OCI-LY1 (cell line): ENCODE results near the gene PGLYRP1.

ENCODE experiments used
- H2AFZ ChIP-seq: fragments of 200-600 bp; sonication (generic), shearing (Covaris generic); 2 replicates; pipeline ENCODE4 v1.6.0; 2014; ENCODE audit warnings: antibody characterized with exemption, mild to moderate bottlenecking, low read length
- H3F3A ChIP-seq: fragments of 200-600 bp; sonication (generic), shearing (Covaris generic); 2 replicates; pipeline ENCODE4 v1.6.0; 2014; ENCODE audit warnings: mild to moderate bottlenecking, antibody characterized with exemption, low read length, moderate library complexity; ENCODE audit not compliant: insufficient read depth
- H3K27ac ChIP-seq: fragments of 200-600 bp; sonication (generic); 2 replicates; pipeline ENCODE4 v1.5.1; 2014; ENCODE audit warnings: low read length, mixed run types, mild to moderate bottlenecking, low read depth; ENCODE audit not compliant: poor library complexity, severe bottlenecking
- H3K27me3 ChIP-seq: fragments of 200-600 bp; sonication (generic); 2 replicates; pipeline ENCODE4 v1.6.0; 2014; ENCODE audit warnings: antibody characterized with exemption, mild to moderate bottlenecking, low read length, moderate library complexity; ENCODE audit not compliant: insufficient read depth
- H3K36me3 ChIP-seq: fragments of 200-600 bp; sonication (generic); 2 replicates; pipeline ENCODE4 v1.6.1; 2014; ENCODE audit warnings: mild to moderate bottlenecking, antibody characterized with exemption, low read length, moderate library complexity, mixed read lengths; ENCODE audit not compliant: insufficient read depth
- H3K4me1 ChIP-seq: fragments of 200-600 bp; sonication (generic); 2 replicates; pipeline ENCODE4 v1.5.1; 2014; ENCODE audit warnings: mild to moderate bottlenecking, low read length, moderate library complexity; ENCODE audit not compliant: insufficient read depth, severe bottlenecking
- H3K4me2 ChIP-seq: fragments of 200-600 bp; sonication (generic), shearing (Covaris generic); 2 replicates; pipeline ENCODE4 v1.6.1; 2014; ENCODE audit warnings: low read length
- H3K4me3 ChIP-seq: fragments of 200-600 bp; sonication (generic); 2 replicates; pipeline ENCODE4 v1.5.1; 2014; ENCODE audit warnings: low read length, low read depth, mild to moderate bottlenecking, mixed read lengths; ENCODE audit not compliant: poor library complexity, severe bottlenecking
- H3K79me2 ChIP-seq: fragments of 200-600 bp; shearing (Covaris generic); 2 replicates; pipeline ENCODE4 v1.6.1; 2016; ENCODE audit warnings: mixed run types, low read length, mixed read lengths; ENCODE audit not compliant: insufficient read depth
- H3K9ac ChIP-seq: fragments of 200-600 bp; sonication (generic), shearing (Covaris generic); 2 replicates; pipeline ENCODE4 v1.6.1; 2014; ENCODE audit warnings: mild to moderate bottlenecking, low read length, mixed read lengths
- H3K9me2 ChIP-seq: fragments of 200-600 bp; sonication (generic), shearing (Covaris generic); 2 replicates; pipeline ENCODE4 v1.6.1; 2014; ENCODE audit warnings: low read depth, mild to moderate bottlenecking, low read length, mixed read lengths
- H3K9me3 ChIP-seq: fragments of 200-600 bp; shearing (Covaris generic); 2 replicates; pipeline ENCODE4 v1.6.1; 2014; ENCODE audit warnings: low read length, mixed read lengths
- H4K20me1 ChIP-seq: fragments of 200-600 bp; sonication (generic), shearing (Covaris generic); 2 replicates; pipeline ENCODE4 v1.6.0; 2016; ENCODE audit warnings: mild to moderate bottlenecking, low read length; ENCODE audit not compliant: insufficient read depth
- EZH2 ChIP-seq: fragments of 200-600 bp; sonication (generic), shearing (Covaris generic); IDR thresholded peaks from 2 replicates; pipeline ENCODE4 v1.8.0; 2017; ENCODE audit warnings: borderline replicate concordance, mixed run types, mild to moderate bottlenecking, antibody characterized with exemption, low read length, moderate library complexity, mixed read lengths
- TF ChIP-seq, protein P1 (sequence below): fragments of 200-600 bp; sonication (generic), shearing (Covaris generic); IDR thresholded peaks from 2 replicates; pipeline ENCODE4 v1.5.1; 2017; ENCODE audit warnings: mild to moderate bottlenecking, antibody characterized with exemption, low read length, moderate library complexity, mixed read lengths

Gene PGLYRP1

DNA sequence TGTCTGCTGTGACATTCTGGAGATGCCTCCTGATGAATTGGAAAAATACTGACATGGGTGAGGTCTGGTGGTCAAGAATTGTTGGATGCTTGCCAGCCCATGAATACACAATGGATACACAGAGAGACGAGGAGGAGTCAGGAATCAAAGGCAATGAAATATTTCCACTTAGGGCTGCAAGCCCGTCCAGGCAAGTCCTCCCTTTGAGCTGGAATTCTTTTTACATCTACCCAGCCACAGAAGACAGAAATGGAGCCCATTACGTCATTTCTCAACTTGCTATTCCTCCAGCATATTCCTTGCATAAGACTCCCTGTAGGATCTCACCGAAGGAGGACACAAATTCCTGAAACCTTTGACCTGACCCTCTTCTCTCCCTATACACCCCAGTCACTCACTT lies 33.7 kb upstream of the PGLYRP1 start:
- Histone ChIP-seq H3K27me3 (no peaks in the 10 kb centered on the region; the same call in 1 of the 2 replicates), H3K4me2 (no peak overlapping the region), H3K9me3 (peaks cover 8% of the 10 kb centered on the region; the same call in 1 of the 2 replicates), H3K36me3 (no peaks in the 10 kb centered on the region), H4K20me1 (no peaks in the 10 kb centered on the region), H3F3A (no peaks in the 10 kb centered on the region), H2AFZ (no peak overlapping the region), H3K4me1 (no peaks in the 10 kb centered on the region), H3K4me3 (no peak overlapping the region), H3K9me2 (no peaks in the 10 kb centered on the region), H3K27ac (no peak overlapping the region), H3K79me2 (no peaks in the 10 kb centered on the region), H3K9ac (no peak overlapping the region)
- TF ChIP-seq, protein P1, sequence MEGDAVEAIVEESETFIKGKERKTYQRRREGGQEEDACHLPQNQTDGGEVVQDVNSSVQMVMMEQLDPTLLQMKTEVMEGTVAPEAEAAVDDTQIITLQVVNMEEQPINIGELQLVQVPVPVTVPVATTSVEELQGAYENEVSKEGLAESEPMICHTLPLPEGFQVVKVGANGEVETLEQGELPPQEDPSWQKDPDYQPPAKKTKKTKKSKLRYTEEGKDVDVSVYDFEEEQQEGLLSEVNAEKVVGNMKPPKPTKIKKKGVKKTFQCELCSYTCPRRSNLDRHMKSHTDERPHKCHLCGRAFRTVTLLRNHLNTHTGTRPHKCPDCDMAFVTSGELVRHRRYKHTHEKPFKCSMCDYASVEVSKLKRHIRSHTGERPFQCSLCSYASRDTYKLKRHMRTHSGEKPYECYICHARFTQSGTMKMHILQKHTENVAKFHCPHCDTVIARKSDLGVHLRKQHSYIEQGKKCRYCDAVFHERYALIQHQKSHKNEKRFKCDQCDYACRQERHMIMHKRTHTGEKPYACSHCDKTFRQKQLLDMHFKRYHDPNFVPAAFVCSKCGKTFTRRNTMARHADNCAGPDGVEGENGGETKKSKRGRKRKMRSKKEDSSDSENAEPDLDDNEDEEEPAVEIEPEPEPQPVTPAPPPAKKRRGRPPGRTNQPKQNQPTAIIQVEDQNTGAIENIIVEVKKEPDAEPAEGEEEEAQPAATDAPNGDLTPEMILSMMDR: no peak
- TF ChIP-seq EZH2: no peak

DNA sequence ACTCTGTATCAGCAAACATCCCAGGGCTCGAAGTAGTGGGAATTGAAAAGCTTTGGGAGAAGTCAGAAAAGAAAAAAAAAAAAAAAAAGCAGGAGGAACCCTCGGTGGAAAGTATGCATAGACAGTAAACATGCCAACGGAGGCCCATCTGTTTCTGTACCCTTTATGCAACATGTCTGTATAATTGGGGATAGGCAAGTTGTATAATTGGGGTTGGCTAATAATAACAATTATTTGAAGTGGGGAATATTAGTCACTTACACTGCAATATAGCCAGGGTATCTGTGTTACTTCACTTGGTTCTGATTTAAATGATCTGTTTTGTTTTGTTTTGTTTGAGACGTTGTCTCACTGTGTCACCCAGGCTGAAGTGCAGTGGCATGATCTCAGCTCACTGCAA lies 30.0 kb upstream of the PGLYRP1 start:
- Histone ChIP-seq H3K9me2 (no peaks in the 10 kb centered on the region), H3K4me1 (no peaks in the 10 kb centered on the region), H3K36me3 (no peaks in the 10 kb centered on the region), H3K27ac (no peak overlapping the region), H3K79me2 (no peaks in the 10 kb centered on the region), H3K4me3 (no peak overlapping the region), H3K9me3 (0 out of 2 replicates have a peak, but pooled peaks cover 3% of the 10 kb centered on the region), H4K20me1 (no peaks in the 10 kb centered on the region), H2AFZ (no peak overlapping the region), H3K4me2 (no peak overlapping the region), H3K9ac (no peak overlapping the region), H3F3A (no peaks in the 10 kb centered on the region), H3K27me3 (no peaks in the 10 kb centered on the region)
- TF ChIP-seq, protein P1: no peak
- no peak for TF ChIP-seq EZH2

GRCh38 chr19:46049597-46049996 lies 26.7 kb upstream of the PGLYRP1 start:
- no peak for TF ChIP-seq EZH2
- TF ChIP-seq, protein P1: peak; percentile 31
- Histone ChIP-seq H3K9me3 (0 out of 2 replicates have a peak, but pooled peaks cover under 1% of the 10 kb centered on the region), H3K9me2 (no peaks in the 10 kb centered on the region), H3K79me2 (no peaks in the 10 kb centered on the region), H3K27ac (no peak overlapping the region), H3K36me3 (no peaks in the 10 kb centered on the region), H2AFZ (no peak overlapping the region), H3K4me3 (no peak overlapping the region), H3K27me3 (no peaks in the 10 kb centered on the region), H3F3A (no peaks in the 10 kb centered on the region), H3K4me1 (no peaks in the 10 kb centered on the region), H3K9ac (no peak overlapping the region), H3K4me2 (no peak overlapping the region), H4K20me1 (no peaks in the 10 kb centered on the region)
